GDM1 (cell line): ENCODE measurements around the gene BRICD5.

ENCODE experiments used
- DNase-seq: peaks from one replicate; lab custom pipeline; 2025; lab: John Stamatoyannopoulos, UW

Gene BRICD5

GRCh38 chr16:2163211-2163881 is 47.3 kb downstream of the BRICD5 start:
- no peak for DNase-seq

GRCh38 chr16:2162676-2163118 is 48.0 kb downstream of the BRICD5 start:
- no peak for DNase-seq

- DNase-seq: no peak
Measured at GRCh38 chr16:2161911-2162310, 48.8 kb downstream of the BRICD5 start.

- no peak for DNase-seq
Measured at GRCh38 chr16:2160915-2161551, 49.6 kb downstream of the BRICD5 start.
